GM18507 (cell line): Measurements from ENCODE around the gene KNL1.
A peak's percentile ranks its signal among the peaks of the same experiment; 100 is the strongest.
"Not testable (repeated sequence)": the region's sequence is repeated elsewhere in the genome, so short reads cannot be mapped to it uniquely, and the experiment has no call there.

Experiments used
- DNase-seq: peaks from one replicate; pipeline ENCODE4 v3.0.0; 2011; ENCODE audit warnings: low read depth; ENCODE audit not compliant: insufficient read length; ENCODE audit errors: extremely low spot score
- FAIRE-seq: peaks from 2 replicates; lab custom pipeline; 2011; peaks lifted over from hg19 to GRCh38; lab: Jason Lieb, UNC

The KNL1 gene

DNA sequence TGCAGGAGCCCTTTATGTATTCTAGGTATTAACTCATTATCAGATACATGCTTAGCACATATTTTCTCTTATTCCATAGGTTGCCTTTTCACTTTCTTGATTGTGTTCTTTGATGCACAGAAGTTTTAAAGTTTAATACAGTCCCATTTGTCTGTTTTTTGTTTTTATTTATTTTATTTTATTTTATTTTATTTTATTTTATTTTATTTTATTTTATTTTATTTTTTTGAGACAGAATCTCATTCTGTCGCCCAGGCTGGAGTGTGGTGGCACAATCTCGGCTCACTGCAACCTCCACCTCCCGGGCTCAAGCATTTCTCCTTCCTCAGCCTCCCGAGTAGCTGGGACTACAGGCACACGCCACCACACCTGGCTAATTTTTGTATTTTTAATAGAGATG, 17.1 kb upstream of the KNL1 start:
- not testable (repeated sequence) for FAIRE-seq

DNA sequence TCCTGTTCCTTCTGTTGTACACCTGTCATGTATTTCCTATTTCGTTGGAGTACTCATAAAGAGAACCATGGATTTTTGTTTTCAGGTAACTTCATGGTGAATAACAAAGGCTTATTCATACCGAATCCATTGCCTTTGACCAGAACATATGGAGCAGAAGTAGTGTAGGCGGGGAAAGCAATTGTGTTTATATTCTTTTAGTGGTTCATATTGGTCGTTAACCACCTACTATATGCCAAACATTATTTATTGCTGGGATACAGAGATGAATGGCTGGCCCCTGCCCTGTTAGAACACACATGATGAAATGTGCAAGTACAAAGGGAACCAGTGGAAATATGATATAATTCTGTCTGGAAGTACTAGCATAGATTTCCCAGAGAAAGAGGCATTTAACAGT, 15.2 kb upstream of the KNL1 start:
- no peak for FAIRE-seq
- no peak for DNase-seq

More for the DNA sequence above, 17.1 kb upstream of the KNL1 start:
- DNase-seq: not testable (repeated sequence)

DNA sequence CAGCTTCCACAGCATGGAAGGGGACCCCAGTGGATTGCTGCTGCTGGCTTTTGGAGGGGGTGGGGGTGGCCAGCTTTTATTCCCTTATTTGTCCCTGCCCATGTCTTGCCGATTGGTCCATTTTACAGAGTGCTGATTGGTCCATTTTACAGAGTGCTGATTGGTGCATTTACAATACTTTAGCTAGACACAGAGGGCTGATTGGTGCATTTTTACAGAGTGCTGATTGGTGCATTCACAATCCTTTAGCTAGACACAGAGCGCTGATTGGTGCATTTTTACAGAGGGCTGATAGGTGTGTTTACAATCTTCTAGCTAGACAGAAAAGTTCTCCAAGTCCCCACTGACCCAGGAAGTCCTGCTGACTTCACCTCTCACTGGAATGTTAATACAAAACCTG, 12.3 kb upstream of the KNL1 start:
- not testable (repeated sequence) for DNase-seq, FAIRE-seq

DNA sequence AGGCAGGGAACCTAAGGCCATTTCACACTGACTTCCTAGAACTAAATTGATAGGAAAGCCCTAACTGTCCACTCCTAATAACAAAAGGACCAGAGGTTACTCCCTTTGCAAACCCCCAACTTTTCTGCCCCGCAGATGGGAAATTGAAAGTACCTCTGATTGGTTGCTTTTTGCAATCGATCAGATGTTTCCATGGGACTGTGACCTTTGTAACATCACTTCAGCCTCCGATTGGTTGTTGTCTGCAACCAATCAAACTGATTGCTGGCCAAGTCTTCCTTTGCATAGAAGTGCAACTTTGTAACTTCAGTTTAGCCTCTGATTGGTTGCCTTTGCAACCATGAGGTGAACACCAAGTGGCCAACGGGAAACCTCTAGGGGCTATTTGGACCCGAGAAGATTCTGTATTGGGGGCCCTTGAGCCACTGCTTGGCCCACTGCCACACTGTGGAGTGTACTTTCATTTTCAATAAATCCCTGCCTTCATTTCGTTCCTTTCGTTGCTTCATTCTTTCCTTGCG, 11.3 kb upstream of the KNL1 start:
- DNase-seq (no peak), FAIRE-seq (no peak)

DNA sequence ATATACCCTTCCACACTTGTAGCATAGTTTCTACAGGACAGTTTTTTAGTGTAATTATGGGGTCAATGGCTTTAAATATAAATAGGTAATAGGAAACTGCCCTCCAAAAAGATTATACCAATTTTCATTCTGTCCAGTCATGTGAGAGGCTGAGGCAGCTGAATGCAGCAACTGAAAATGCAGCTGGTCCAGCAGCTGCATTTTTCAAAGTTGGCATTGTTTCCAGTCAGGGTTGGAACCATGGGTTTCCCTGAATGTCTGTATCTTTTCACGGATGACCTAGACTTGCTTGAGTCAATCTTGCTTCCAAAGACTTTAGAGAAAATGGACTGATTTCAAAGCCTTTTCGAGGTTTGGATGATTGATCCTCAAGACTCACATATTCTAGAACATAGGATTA, 9.9 kb upstream of the KNL1 start:
- no peak for DNase-seq

DNA sequence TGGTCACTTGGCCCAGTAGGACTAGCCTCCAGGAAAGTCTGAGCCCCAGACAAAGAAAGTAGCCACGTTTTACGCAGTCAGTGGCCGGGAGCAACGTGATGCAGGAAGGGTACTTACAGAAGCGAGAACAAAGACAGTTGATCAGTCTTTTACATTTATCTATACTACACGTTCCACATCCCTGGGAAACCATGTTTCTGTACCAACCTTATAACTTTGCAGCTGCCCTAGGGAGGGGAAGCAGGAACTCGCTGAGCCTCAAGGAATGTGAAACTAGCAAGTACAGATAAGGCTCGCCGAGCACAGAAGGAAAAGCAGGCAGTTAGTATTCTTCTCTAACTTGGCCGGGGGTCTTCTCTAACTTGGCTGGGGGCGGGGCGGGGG, 3.4 kb upstream of the KNL1 start:
- FAIRE-seq: no peak

More for the DNA sequence above, 9.9 kb upstream of the KNL1 start:
- no peak for FAIRE-seq

DNA sequence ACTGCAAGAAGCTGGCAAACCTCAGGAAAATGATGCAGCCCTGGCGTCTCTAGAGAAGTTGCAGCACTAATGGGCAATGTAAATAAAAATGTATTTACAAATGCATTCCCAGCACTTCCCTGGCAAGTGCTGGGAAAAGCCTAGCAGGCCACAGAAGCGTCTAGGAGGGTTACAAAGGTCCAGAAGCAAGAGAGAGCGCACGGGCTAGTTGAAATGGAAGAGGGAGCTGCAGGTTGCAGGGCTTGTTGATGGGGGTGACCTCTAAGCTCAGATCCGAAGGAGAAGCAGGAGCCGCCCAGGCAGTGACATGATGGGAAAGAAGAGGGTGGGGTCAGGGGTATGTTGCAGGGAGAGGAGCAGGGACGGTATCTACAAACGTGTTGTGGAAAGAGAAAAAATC, 2.7 kb upstream of the KNL1 start:
- no peak for DNase-seq
- no peak for FAIRE-seq

More for the DNA sequence above, 3.4 kb upstream of the KNL1 start:
- DNase-seq: no peak

DNA sequence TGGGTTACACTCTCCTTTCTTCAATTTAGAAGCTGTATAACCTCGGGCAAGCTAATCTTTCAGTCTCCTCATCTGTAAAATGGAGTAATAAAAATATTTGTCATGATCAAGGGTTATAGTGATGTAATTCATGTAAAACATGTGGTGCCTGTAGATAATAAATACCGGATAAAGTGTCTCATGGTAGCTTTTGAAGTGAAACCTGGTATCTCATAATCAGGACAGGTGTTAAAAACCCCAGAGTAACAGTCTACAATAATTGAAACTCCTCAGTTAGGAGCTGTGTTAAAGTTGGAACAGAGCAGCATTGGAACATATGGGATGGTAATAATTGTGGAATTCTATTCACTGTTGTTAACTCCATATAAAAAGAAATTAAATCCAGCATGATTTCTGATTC, 884 bp upstream of the KNL1 start:
- no peak for FAIRE-seq
- no peak for DNase-seq

DNA sequence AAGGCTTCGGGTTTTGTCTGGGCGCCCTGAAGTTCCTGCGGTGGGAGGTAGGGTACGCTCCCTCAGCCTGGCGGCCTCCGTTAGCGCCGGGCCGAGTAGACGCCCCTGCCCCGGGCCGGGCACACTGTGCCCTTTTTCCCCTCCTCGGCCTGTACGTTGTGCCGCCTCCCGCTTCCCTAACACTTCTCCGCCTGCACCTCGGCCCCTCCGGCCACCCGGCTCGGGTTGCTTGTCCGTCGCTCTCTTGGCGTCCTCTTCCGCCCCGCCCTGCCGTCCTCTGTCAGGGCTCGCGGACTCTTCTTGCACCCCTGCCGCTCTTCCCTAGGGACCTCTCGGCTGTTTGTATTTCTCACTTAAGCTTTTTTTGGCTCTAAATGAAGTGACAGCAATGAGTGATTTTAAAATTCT, 384 bp downstream of the KNL1 start:
- FAIRE-seq: peak; percentile 81
- DNase-seq: peak; percentile 38

DNA sequence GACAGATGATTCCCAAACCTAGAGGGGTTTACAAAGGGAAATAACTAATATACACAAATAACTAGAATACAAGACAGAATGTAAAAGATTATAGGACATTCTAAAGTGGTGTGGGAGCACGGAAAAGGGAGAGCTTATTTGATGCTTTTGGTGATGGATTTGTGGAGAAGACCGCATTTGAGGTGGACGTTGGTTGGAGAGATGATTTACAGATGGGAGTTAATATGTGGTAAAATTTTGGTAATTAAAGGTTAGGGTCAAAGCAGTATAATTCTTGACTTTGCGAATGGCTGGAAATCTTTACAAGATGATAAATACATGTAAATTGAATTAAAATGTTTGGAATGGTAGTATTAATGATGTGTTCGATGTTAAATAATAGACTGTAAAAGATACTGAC, 1.2 kb downstream of the KNL1 start:
- FAIRE-seq (no peak), DNase-seq (no peak)

DNA sequence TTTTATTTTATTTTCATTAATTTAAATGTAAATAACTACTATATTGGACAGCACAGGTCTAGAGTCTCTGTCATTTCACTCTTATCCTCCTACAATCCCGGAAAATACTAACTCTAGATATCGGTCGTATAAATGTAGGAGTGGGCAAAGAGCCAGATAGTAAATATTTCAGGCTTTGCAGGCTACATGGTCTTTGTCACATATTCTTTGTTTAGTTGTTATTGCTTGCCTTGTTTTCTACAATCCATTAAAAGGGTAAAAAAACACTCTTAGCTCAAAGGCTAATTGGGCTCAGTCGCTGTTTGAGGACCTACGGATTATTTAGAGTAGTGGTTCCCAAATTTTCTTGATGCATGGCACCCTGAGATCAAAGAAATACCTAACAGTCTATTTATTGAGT, 1.7 kb downstream of the KNL1 start:
- FAIRE-seq: no peak
- no peak for DNase-seq

DNA sequence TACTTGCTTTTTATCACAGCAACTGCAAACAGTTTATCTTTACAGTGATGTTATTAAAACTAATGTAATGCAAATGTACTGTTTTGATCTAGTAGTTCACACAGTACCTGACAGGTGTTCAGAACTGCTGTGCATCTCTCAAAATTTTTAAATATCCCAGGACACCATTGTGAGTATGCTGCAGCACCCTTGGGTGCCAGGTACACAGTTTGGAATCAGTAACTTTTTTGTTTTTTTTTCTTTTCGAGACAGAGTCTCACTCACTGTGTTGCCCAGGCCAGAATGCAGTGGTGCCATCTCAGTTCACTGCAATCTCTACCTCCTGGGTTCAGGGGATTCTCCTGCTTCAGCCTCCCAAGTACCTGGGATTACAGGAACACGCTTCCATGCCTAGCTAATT, 3.0 kb downstream of the KNL1 start:
- FAIRE-seq: no peak
- DNase-seq: no peak

DNA sequence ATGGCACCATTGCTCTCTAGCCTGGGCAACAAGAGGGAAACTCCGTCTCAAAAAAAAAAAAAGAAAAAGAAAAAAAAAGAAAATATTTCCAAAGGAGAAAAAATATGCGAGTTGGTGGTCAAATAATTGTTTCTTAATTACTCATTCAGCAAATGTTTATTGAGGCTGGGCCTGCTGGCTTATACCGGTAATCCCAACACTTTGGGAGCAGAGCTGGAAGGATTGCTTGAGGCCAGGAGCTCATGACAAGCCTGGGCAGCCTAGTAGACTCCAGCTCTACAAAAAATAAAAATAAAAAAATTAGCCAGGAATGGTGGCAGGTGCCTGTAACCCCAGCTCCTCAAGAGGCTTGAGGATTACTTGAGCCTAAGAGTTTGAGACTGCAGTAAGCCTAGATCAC, 4.1 kb downstream of the KNL1 start:
- DNase-seq (no peak), FAIRE-seq (no peak)

DNA sequence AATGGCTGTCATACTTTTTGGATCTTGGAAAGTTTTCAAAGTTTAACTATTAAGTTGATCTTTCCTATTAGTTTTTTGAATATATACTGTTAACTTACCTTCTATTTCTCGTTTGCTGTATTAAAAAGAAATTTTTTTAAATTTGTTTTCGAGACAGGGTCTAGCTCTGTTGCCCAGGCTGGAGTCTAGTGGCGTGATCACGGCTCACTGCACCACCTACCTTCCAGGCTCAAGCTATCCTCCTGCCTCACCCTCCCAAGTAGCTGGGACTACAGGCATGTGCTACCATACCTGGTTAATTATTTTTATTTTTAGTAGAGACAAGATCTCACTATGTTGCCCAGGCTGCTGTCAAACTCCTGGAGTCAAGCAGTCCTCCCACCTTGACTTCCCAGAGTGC, 4.6 kb downstream of the KNL1 start:
- DNase-seq: no peak
- FAIRE-seq: no peak

DNA sequence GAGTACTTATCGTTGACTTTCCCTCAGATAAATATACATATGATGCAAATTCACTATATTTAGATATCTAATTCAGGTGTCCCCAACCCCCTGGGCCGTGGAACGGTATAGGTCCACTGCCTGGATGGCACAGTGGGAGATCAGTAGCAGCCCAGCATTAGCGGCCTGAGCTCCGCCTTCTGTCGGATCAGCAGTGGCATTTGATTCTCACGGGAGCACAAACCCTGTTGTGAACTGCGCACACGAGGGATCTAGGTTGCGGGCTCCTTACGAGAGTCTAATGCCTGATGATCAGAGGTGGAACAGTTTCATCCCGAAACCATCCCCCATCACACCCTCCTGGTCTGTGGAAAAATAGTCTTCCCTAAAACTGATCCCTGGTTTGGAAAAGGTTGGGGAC, 6.9 kb downstream of the KNL1 start:
- no peak for DNase-seq
- FAIRE-seq: no peak

DNA sequence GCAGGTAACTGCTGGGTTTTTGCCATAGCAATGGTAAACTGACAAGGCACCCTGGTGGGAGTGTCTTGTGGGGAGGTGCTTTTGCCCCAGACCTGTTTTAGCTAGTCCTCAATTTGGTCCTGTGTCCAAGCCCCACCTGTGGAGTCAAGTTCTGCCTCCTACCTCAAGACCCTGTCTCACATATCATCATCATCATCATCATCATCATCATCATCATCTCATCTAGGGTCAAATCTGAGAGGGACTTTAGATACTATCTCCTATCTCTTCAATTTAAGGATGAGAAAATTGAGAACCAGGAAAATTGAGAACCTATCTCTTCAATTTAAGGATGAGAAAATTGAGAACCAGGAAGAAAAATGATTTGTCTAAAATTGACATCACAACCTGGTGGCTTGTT, 9.9 kb downstream of the KNL1 start:
- FAIRE-seq (no peak), DNase-seq (no peak)

DNA sequence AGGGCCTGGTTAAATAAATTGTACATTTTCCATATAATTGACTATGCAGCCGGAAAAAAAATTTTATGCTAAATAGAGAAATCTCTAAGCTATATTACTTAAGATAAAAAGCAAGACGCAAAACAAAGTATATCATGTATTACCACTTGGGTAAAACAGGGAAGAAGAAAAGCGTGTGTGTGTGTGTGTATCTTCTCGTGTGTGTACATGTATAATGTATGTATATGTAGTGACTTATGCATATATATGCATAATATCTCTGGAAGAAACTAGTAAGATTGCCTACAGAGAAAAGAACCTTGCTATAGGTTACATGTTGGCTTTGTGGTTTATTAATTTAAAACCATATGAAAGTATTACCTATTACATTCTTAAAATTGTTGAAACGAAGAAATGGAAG, 19.0 kb downstream of the KNL1 start:
- FAIRE-seq (no peak), DNase-seq (no peak)

DNA sequence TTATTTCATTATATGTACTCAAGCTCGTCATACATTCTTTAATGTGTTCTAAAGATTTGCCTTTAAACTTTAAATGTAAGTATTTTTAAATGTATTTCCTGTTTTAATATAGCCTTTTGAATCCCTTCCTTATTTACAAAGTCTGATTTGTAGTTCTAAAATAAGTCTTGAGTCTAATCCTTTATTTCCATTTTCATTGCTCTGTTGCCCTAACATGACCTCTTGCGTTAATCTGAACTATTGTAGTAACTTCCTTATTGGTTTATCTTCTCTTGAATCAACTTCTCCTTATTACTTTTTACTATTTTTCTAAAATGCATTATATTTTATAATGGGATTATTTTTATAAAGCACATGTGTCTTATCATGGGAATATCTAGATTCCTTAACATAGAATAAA, 24.0 kb downstream of the KNL1 start:
- DNase-seq (no peak), FAIRE-seq (no peak)

DNA sequence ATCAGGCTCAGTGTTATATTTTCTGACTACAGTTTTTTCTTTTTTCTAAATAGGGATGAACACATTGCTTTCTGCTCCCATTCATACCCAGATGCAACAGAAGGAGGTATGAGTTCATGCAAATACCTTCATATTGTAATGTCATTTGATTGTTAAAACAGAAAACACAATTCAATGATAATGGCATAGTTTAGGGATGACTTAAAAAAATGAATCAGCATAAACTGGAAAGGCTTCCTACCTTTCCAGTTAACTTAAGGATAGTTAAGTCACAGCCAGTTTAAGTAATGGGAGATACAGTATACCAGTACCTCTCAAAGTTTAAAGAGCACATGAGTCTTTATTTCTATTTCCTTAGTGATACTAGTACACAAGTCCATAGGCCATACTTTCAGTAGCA, 24.9 kb downstream of the KNL1 start:
- FAIRE-seq (no peak), DNase-seq (no peak)

DNA sequence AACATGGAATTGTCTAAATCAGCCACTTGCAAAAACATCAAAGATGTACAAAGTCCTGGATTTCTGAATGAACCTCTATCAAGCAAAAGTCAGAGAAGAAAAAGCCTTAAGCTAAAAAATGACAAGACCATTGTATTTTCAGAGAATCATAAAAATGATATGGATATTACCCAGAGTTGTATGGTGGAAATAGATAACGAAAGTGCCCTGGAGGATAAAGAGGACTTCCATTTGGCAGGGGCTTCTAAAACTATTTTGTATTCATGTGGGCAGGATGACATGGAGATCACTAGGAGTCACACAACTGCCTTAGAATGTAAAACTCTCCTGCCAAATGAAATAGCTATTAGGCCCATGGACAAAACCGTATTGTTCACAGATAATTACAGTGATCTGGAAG, 29.3 kb downstream of the KNL1 start:
- DNase-seq: no peak
- no peak for FAIRE-seq

DNA sequence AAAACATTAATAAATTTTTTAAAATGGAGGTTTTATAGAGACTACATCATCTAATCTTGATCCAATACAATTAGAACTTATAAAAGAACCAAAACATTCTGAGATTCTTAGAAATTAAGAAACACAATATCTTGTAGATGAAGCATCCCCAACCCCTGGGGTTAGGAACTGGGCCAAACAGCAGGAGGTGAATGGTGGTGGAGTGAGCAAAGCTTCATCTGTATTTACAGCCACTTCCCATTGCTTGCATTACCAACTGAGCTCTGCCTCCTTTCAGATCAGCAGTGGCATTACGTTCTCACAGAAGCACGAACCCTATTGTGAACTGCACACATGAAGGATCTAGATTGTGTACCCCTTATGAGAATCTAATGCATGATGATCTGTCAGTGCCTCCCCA, 36.3 kb downstream of the KNL1 start:
- no peak for FAIRE-seq
- DNase-seq: no peak

DNA sequence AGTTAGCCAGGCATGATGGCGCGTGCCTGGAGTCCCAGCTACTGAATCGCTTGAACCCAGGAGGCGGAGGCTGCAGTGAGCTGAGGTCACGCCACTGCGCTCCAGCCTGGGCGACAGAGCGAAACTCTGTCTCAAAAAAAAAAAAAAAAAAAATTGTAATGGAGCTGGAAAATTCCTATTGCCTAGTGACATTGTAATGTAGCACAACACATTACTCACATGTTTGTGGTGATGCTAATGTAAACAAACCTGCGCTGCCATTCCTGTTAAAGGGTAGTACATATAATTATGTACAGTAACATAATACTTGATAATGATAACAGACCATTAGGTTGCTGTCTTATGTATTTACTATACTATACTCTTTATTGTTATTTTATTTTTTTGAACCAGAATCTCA, 39.1 kb downstream of the KNL1 start:
- no peak for DNase-seq
- no peak for FAIRE-seq
